ENCODE measurements around the gene IMPA2.

- TF ChIP-seq TAF1 (IDR thresholded peaks at IDR 0.05; ENCODE audit: borderline replicate concordance, low read depth, low read length): no peak
- no peak for TF ChIP-seq POLR2AphosphoS5 (IDR thresholded peaks at IDR 0.05; ENCODE audit: low read depth, low read length)
- TF ChIP-seq POLR2A (IDR thresholded peaks at IDR 0.05; ENCODE audit: low read depth, low read length): no peak
These were observed 32.8 kb downstream of the IMPA2 start for GRCh38 chr18:12014086-12014485.

All from GM12892 (cell line).